Sigmoid colon (tissue), 7 donors: ENCODE measurements around the gene RDH5. TPM values are rescaled to one million over a fixed set of nuclear protein-coding genes. Genes with fewer than 3 reads are reported as not detected.
A peak's percentile ranks its signal among the peaks of the same experiment; 100 is the strongest.

Source experiments
- DNase-seq: peaks from one replicate; pipeline ENCODE4 v3.0.0-alpha.2; 2019
- H3K27ac ChIP-seq, 4 donors: fragments of 200-600 bp; sonication (generic); one replicate each; pipeline ENCODE4 v1.5.1; 2016 to 2019; ENCODE audit warnings: mild to moderate bottlenecking in 1 of 4
- H3K27me3 ChIP-seq, 3 donors: fragments of 200-600 bp; sonication (generic); one replicate each; pipeline ENCODE4 v1.5.1; 2019; ENCODE audit warnings: mild to moderate bottlenecking in 1 of 3
- H3K36me3 ChIP-seq, 4 donors: fragments of 200-600 bp; sonication (generic); one replicate each; pipeline ENCODE4 v1.5.1; 2016 to 2019
- H3K4me1 ChIP-seq, 4 donors: fragments of 200-600 bp; sonication (generic); one replicate each; pipeline ENCODE4 v1.5.1; 2017 to 2019
- H3K4me3 ChIP-seq, 4 donors: fragments of 200-600 bp; sonication (generic); one replicate each; pipeline ENCODE4 v1.5.1; 2017 to 2019; ENCODE audit warnings: mild to moderate bottlenecking in 2 of 4, moderate library complexity in 1 of 4
- H3K9me3 ChIP-seq, 4 donors: fragments of 200-600 bp in 3 of 4; sonication (generic) in 3 of 4; one replicate each; pipeline versions ENCODE4 v1.5.1 to v1.6.1; 2013 to 2019
- EP300 ChIP-seq, 4 donors: sonication (generic); formaldehyde crosslinking; IDR thresholded peaks; one replicate each; pipeline ENCODE4 v1.6.1; 2017; ENCODE audit warnings: antibody characterized with exemption in 4 of 4
- POLR2A ChIP-seq, 2 donors: fragments of 450-650 bp; IDR thresholded peaks; one replicate each; pipeline ENCODE4 v1.6.1; 2016; ENCODE audit warnings: antibody characterized with exemption in 2 of 2, mild to moderate bottlenecking in 2 of 2, moderate library complexity in 2 of 2
- POLR2AphosphoS5 ChIP-seq, 4 donors: sonication (generic); formaldehyde crosslinking; IDR thresholded peaks; one replicate each; pipeline ENCODE4 v1.6.1; 2017; ENCODE audit warnings: antibody characterized with exemption in 4 of 4
- WGBS, 2 donors: extraction: QIAGEN DNeasy Blood & Tissue Kit; methylation state at CpG; one replicate each; pipeline ENCODE4 v1.1.7; 2013; 5-methylcytosine and 5-hydroxymethylcytosine counted together
- intact Hi-C: fragments of 100-400 bp; cut with DNase I; formaldehyde crosslinking; loops from one replicate; pipeline ENCODE4 v1.15.1; 2023
- polyA plus RNA-seq, 3 donors: library from polyadenylated mRNA; stranded (reverse); fragments of 200-250 nt; gene quantifications; one replicate each; pipeline ENCODE4 v1.2.3, GENCODE V29; 2013
- total RNA-seq, 4 donors: library from RNA; depleted of rRNA; stranded (reverse); fragments of >200 nt; gene quantifications; one replicate each; pipeline ENCODE4 v1.1.0, GENCODE V29; 2016
- TF ChIP-seq, protein P1 (sequence below), 4 experiments: fragments of 450-650 bp in 3 of 4; fragments of 200-600 bp in 1 of 4; IDR thresholded peaks; one replicate each; pipeline ENCODE4 v1.5.1; 2016 to 2019; ENCODE audit warnings: antibody characterized with exemption in 4 of 4, mild to moderate bottlenecking in 3 of 4, moderate library complexity in 2 of 4
- donor health status: healthy with polysubstance abuse.
- donor health status: Bipolar disorder and iron deficiency.
- donor health status: healthy.

RDH5 gene
- total and polyA plus RNA-seq, 7 donors: 8.4 to 37.5 (median 30.7) TPM

GRCh38 chr12:55738123-55739024 lies 18.2 kb downstream of the RDH5 start:
- intact Hi-C loops: loop anchor here (1.0 to 5.0 kb wide), 3 partner anchors 58 to 202 kb away; partner anchors contain the start of genes ORMDL2 and SARNP
- Histone ChIP-seq H3K36me3 (no peaks in the 10 kb centered on the region), H3K4me1 (peaks cover 0 to 28% (median 20%) of the 10 kb centered on the region in 4 donors), H3K27ac (peak overlapping the region; percentile 78 to 83 (median 80)), H3K4me3 (peak overlapping the region; percentile 39 to 62 (median 52)), H3K9me3 (no peaks in the 10 kb centered on the region), H3K27me3 (no peaks in the 10 kb centered on the region)
- TF ChIP-seq POLR2A (IDR thresholded peaks at IDR 0.05) (no peak), EP300 (IDR thresholded peaks at IDR 0.05) (no peak), POLR2AphosphoS5 (IDR thresholded peaks at IDR 0.05) (peak in 2 of 4 donors; percentile 10 to 11)
- TF ChIP-seq, protein P1, sequence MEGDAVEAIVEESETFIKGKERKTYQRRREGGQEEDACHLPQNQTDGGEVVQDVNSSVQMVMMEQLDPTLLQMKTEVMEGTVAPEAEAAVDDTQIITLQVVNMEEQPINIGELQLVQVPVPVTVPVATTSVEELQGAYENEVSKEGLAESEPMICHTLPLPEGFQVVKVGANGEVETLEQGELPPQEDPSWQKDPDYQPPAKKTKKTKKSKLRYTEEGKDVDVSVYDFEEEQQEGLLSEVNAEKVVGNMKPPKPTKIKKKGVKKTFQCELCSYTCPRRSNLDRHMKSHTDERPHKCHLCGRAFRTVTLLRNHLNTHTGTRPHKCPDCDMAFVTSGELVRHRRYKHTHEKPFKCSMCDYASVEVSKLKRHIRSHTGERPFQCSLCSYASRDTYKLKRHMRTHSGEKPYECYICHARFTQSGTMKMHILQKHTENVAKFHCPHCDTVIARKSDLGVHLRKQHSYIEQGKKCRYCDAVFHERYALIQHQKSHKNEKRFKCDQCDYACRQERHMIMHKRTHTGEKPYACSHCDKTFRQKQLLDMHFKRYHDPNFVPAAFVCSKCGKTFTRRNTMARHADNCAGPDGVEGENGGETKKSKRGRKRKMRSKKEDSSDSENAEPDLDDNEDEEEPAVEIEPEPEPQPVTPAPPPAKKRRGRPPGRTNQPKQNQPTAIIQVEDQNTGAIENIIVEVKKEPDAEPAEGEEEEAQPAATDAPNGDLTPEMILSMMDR (IDR thresholded peaks at IDR 0.05): peak; percentile 78 to 95 (median 88)
- 2 to 3% methylated on average over 14 of the region's 14 CpGs for WGBS, 2 donors
- peak; percentile 91 for DNase-seq

DNA sequence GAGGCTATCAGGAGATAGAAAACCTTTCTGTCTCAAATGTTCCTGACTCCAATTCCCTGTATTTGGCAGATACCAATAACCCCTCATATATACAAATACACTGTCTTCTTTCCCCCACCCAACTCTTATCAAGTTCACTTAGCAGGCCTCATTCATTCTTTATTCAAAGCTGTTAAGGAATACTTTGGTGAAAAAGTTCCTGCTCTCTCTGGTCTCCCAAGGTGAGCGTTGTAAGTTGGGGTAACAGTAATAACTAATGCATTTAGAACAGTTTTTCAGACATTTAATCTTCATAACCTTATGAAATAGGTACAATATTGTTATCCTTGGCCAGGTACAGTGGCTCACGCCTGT lies 18.8 kb downstream of the RDH5 start:
- Histone ChIP-seq H3K27ac (peak overlapping the region in 2 of 4 donors; percentile 78 to 82), H3K4me3 (peak overlapping the region in 3 of 4 donors; percentile 51 to 62 (median 54)), H3K27me3 (no peaks in the 10 kb centered on the region), H3K36me3 (no peaks in the 10 kb centered on the region), H3K4me1 (peaks cover 0 to 34% (median 25%) of the 10 kb centered on the region in 4 donors), H3K9me3 (no peaks in the 10 kb centered on the region)
- TF ChIP-seq, protein P1 (IDR thresholded peaks at IDR 0.05): no peak
- no peak for TF ChIP-seq POLR2A (IDR thresholded peaks at IDR 0.05)
- no peak for TF ChIP-seq EP300 (IDR thresholded peaks at IDR 0.05)
- 51 to 88% methylated on average over 2 of the region's 2 CpGs for WGBS, 2 donors
- intact Hi-C loops: loop anchor here (1.0 to 5.0 kb wide), 3 partner anchors 58 to 201 kb away; partner anchors contain the start of genes ORMDL2 and SARNP
- no peak for DNase-seq

GRCh38 chr12:55741931-55742680 lies 21.9 kb downstream of the RDH5 start:
- Histone ChIP-seq H3K27me3 (no peaks in the 10 kb centered on the region), H3K4me3 (peak overlapping the region in 3 of 4 donors; percentile 58 to 67 (median 63)), H3K27ac (peak overlapping the region; percentile 76 to 85 (median 78)), H3K36me3 (no peaks in the 10 kb centered on the region), H3K9me3 (no peaks in the 10 kb centered on the region), H3K4me1 (peaks cover 0 to 54% (median 45%) of the 10 kb centered on the region in 4 donors)
- WGBS, 2 donors: 15 to 32% methylated on average over 3 of the region's 3 CpGs
- DNase-seq: peak; percentile 50
- TF ChIP-seq POLR2A (IDR thresholded peaks at IDR 0.05) (no peak), EP300 (IDR thresholded peaks at IDR 0.05) (no peak), POLR2AphosphoS5 (IDR thresholded peaks at IDR 0.05) (no peak)
- TF ChIP-seq, protein P1 (IDR thresholded peaks at IDR 0.05): no peak
- intact Hi-C loops: loop anchor here (5.0 kb wide), 2 partner anchors 185 to 300 kb away; partner anchors contain the start of genes PYM1 and RPS26

DNA sequence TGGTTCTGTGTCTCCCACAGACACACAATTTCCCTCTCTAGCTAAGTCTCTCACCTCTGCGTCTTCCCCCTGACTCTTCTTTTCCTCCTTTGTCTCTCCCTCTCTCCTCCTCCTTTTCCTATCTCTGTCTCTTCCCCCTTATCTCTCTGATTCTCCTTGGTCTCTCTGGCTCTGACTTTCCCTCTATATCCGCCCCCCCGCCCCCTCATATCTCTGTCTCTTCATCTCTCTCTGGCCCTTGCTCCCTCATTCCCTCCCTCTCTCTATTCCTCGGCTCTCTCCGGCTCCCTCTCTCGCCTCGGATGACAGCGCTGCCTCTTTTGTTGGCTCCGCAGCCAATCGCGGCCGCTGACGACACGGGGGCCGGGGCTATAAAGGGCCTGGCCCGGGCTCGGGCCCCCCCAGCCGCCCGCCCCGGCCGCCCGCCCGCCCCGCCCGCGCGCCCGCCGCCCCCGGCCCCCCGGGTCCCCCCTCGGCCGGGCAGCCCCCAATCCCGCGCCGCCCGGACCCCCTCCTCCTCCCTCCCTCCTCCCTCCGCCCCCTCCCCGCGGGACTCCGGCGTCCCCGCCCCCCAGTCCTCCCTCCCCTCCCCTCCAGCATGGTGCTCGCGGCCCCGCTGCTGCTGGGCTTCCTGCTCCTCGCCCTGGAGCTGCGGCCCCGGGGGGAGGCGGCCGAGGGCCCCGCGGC lies 22.7 kb downstream of the RDH5 start, which contains the start of gene GDF11:
TSS of gene GDF11 (plus strand) at position 404 of the 687 bp plus-strand sequence. CDS start at position 599, 195 bp downstream.
- Histone ChIP-seq H3K36me3 (no peaks in the 10 kb centered on the region), H3K4me1 (peaks cover 0 to 47% (median 39%) of the 10 kb centered on the region in 4 donors), H3K4me3 (peak within 1 kb of the TSS; percentile 45 to 67 (median 60)), H3K27me3 (no peaks in the 10 kb centered on the region), H3K27ac (peak within 1 kb of the TSS; percentile 76 to 85 (median 78)), H3K9me3 (no peaks in the 10 kb centered on the region)
- peak; percentile 94 for DNase-seq
- 1% methylated on average over 42 to 51 of the region's 53 CpGs for WGBS, 2 donors
- intact Hi-C loops: loop anchor here (5.0 kb wide), 2 partner anchors 184 to 299 kb away; partner anchors contain the start of genes PYM1 and RPS26
- TF ChIP-seq POLR2AphosphoS5 (IDR thresholded peaks at IDR 0.05) (peak; percentile 55 to 98 (median 80)), POLR2A (IDR thresholded peaks at IDR 0.05) (peak in 1 of 2 donors; percentile 31), EP300 (IDR thresholded peaks at IDR 0.05) (no peak)
- TF ChIP-seq, protein P1 (IDR thresholded peaks at IDR 0.05): no peak
